ENCODE measurements around the gene GOLPH3L.

Gene GOLPH3L

GRCh38 chr1:150621497-150622302 is 75.3 kb downstream of the GOLPH3L start:
- FAIRE-seq (no peak), DNase-seq (ENCODE audit: insufficient read length, low spot score) (no peak)
- peak; percentile 71 for TF ChIP-seq CTCF (IDR thresholded peaks at IDR 0.05; ENCODE audit: insufficient read depth, missing control alignments)

- no peak for TF ChIP-seq CTCF (IDR thresholded peaks at IDR 0.05; ENCODE audit: insufficient read depth, missing control alignments)
- DNase-seq (ENCODE audit: insufficient read length, low spot score), result no peak
Measured at GRCh38 chr1:150620919-150621318, 76.0 kb downstream of the GOLPH3L start.

GRCh38 chr1:150619576-150620509 is 77.1 kb downstream of the GOLPH3L start:
- TF ChIP-seq CTCF (IDR thresholded peaks at IDR 0.05; ENCODE audit: insufficient read depth, missing control alignments), result peak; percentile 53
- no peak for FAIRE-seq
- no peak for DNase-seq (ENCODE audit: insufficient read length, low spot score)

More at GRCh38 chr1:150620919-150621318, 76.0 kb downstream of the GOLPH3L start:
- no peak for FAIRE-seq

GRCh38 chr1:150615346-150616201 is 81.4 kb downstream of the GOLPH3L start:
- no peak for TF ChIP-seq CTCF (IDR thresholded peaks at IDR 0.05; ENCODE audit: insufficient read depth, missing control alignments)

GRCh38 chr1:150613061-150613920 is 83.7 kb downstream of the GOLPH3L start:
- no peak for FAIRE-seq
- DNase-seq (ENCODE audit: insufficient read length, low spot score), result no peak
- TF ChIP-seq CTCF (IDR thresholded peaks at IDR 0.05; ENCODE audit: insufficient read depth, missing control alignments), result no peak

More at GRCh38 chr1:150615346-150616201, 81.4 kb downstream of the GOLPH3L start:
- DNase-seq (ENCODE audit: insufficient read length, low spot score), result no peak
- no peak for FAIRE-seq

- TF ChIP-seq CTCF (IDR thresholded peaks at IDR 0.05; ENCODE audit: insufficient read depth, missing control alignments), result no peak
- no peak for FAIRE-seq
- DNase-seq (ENCODE audit: insufficient read length, low spot score), result no peak
Measured at GRCh38 chr1:150612014-150612345, 85.0 kb downstream of the GOLPH3L start.
